GM19452 (cell line): ENCODE measurements around the gene SLC7A5.
A peak's percentile ranks its signal among the peaks of the same experiment; 100 is the strongest.
"Not testable (repeated sequence)": the region's sequence is repeated elsewhere in the genome, so short reads cannot be mapped to it uniquely, and the experiment has no call there.

Experiments
- ATAC-seq: cut with Tn5 transposase; IDR thresholded peaks from one replicate; pipeline ENCODE4 v1.9.1; 2021; ENCODE audit not compliant: unreplicated experiment

SLC7A5 gene

DNA sequence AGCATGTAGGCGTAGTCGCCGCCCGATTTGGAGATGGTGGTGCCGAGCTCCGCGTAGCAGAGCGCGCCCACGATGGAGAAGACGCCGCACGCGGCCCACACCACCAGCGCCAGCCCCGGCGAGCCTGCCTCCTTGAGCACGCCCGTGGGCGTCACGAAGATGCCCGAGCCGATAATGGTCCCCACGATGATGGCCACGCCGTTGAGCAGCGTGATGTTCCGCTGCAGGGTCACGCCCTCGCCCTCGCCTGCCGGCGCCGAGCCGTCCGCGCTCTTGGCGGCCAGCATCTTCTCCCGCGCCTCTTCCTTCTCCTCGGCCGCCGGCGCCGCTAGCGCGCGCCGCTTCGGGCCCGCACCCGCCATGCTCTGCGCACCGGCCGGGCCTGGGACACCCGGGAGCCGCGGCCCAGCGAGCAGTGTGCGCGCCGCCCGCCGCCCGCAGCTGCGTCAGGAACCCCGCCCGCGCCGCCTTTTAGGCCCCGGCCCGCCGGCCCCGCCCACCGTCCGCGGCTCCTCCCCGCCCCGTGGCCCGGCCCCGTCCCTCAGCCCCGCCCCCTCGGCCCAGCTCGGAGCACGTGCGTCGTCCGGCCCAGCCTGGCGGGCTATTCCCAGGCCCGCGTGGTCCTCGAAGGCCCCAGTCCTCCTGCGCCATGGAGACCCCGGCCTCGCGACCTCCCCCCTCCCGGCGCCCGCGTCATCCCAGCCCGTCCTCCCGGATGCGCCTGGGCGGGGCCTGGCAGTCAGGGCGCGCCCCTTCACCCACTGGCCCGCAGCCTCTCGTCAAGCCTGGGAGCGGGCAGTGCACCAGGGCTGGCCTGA is at the start of gene SLC7A5:
Gene SLC7A5, minus strand, starts transcription at position 447 of the 818 bp plus-strand sequence. Its CDS starts 85 bp downstream, at position 362.
- peak; percentile 65 for ATAC-seq

DNA sequence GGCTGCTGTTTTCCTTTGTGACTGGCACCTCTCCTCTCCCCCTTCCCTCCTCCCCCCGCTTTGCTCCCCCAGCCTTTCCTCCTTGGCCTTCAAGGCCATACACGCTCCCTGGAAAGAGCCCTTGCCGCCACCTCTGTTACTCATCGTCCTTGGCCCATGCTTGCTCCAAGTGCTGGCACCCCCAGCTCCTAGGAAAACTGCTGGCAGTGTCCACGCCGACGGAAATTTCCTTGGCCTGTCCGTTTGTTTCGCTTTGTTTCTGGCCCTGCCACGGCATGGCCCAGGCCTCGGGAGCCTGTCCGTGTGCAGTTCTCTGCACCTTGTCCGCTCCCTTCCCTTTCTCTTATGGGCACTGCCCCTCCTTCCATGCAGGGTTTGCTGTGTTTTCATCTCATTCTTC is 49.0 kb upstream of the SLC7A5 start:
- no peak for ATAC-seq

DNA sequence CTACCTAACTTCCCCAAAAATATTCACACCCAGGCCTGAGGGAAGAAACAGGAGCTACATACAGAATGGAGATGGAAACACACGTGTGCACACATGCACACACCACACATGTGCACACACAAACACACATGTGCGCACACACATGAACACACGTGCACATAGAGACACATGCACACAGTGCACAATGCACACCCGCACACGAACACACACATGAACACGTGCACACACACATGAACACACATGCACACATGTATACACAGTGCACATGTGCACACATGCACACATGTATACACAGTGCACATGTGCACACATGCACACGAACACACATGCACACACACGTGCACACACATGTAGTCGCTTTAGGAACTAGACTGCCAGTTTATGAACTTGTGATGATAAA is 48.2 kb upstream of the SLC7A5 start:
- no peak for ATAC-seq

DNA sequence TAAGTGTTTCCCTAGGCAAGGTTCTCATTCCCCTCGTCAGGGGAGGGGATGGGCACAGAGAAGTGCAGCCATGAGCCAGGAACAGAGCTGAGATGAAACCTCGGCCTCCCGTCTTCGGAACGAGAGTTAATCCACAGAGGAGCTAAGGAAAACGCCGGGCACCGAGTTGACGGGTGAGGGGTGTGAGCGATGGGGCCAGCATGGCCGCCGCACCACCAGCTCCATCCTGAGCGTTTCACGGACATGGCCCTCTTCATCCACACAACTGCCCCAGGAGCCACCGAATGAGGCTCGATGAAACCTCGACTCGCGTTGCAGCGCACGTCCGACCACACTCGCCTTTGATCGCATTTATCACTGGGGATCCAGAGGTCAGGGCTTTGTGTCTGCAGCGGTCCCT is 45.5 kb upstream of the SLC7A5 start:
- no peak for ATAC-seq

DNA sequence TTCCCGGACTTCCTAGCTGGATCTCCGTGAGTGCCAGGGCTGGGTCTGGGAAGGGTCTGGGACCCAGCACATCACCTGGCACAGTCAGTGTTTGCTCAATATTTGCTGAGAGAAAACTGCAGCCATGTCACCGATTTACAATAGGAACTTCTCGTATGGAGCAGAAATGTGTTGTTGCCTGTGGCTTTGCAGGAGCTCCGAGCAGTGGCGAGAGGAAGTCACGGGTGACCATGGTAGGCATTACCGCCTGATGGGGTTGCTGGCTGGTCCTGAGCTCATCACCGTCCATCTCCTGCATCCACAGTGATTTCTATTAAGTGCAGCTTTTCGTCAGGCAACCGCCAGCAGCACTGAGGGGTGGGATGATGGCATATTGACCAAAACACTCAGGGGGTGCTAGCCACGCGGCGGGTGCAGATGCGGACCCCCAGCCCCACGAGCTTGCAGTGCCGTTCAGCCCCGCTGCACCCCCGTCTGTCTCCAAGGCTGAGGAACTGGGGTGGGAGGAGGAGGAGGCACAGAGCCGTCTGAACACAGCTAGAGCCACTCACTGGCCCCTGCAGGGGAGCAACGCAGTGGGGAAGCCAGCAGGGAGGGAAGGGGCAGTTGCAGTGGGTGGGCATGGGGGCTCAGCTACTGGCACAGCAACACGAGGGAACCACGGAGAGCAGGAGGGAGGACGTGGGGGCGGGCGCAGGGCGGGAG is 44.9 kb upstream of the SLC7A5 start:
- ATAC-seq, result not testable (repeated sequence)

DNA sequence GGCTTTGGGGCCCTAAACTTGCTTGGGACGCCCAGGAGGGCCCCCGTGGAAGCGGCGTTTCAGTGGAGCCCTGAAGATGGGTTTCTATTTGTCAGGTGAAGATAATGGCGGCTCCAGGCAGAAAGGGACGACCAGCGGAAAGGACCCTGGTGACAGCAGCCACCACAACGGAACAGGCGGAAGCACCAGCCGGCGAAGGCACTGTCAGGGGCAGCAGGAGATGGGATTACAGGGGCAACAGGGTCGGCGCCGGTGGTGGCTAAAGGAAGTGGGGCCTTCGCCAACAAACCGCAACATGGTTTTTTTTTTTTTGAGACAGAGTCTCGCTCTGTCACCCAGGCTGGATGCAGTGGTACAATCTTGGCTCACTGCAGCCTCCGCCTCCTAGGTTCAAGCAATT is 43.4 kb upstream of the SLC7A5 start:
- not testable (repeated sequence) for ATAC-seq

DNA sequence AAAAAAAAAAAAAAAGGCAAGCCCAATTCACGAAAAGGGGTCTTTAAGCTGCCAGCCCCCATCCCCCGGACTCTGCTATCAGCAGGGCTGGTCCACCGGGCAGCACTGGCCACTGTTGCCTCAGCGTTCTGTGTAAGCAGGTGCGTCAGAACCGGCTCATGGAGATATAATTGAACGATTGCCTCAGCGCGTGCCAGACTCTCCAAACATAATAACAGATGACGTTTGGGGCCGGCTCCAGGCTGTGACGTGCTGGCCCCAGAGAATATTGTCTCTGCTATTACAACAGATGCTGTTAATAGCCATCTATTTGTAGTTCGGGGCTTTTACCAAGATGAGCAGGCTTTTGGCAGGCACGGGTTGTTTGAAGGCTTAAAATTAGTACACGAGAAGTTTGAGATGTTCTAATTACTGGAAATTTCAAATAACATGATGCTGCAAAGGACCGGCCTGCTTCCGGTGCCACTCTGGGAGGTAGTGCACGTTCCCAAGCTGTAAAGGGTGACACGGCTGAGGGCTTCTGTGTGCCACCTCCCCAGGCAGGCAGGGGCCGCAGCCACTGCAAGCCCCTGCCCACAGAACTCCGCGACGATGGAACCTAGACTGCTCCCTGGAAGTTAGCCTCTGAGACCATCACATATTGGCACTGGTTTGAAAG is 41.9 kb upstream of the SLC7A5 start:
- ATAC-seq, result not testable (repeated sequence)

DNA sequence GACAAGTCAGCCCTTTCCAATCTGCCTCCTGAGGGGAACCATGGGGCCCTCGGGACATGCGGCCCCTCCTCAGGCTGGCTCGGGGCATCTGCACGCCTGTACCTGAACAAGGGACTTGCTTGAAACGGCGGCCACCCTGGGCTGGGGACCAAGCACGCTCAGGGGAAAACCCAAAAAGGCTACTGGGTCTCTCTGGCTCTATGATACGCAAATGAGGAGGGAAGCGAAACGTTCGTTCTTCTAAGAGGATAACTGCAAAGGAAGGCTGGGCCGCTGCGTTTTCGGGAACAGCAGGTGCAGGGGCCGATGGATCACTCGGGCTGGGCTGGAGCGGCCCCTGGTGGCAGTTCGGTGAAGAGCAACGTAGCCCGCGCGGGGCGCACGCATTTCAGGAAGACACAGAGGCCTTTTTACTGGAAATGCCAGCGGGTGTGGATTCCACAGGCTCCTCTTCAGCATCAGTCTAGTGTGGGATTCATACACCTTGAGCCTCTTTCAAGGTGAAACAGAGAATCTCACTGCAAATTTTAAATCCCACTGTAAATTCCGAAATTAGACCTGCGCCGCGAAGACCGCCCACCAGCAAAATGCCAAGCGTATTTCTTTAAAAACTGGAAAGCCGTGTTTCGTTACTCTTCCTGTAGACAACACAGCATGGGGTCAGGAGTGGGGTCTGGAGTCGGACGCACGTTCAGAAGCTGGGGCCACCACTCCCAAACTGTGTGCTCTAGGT is 40.1 kb upstream of the SLC7A5 start:
- not testable (repeated sequence) for ATAC-seq

DNA sequence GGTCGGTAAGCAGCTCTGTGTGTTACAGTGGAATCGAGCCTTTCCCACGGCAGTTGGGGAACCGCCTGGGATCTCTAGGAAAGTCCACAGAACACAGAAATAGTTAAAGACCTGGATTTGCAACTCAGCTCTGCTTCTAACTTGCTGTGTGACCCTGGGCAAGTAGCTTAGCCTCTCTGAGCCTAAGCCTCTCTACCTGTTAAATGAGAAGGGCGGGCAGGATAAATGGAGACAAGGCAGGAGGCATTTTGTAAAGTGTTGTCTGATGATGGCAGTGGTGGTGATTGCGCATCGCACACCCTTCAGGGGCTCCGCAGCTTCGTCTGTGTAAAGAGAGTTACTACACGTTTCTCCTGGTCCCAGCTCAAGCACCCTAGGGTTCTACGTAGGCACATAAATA is 38.8 kb upstream of the SLC7A5 start:
- ATAC-seq, result not testable (repeated sequence)

DNA sequence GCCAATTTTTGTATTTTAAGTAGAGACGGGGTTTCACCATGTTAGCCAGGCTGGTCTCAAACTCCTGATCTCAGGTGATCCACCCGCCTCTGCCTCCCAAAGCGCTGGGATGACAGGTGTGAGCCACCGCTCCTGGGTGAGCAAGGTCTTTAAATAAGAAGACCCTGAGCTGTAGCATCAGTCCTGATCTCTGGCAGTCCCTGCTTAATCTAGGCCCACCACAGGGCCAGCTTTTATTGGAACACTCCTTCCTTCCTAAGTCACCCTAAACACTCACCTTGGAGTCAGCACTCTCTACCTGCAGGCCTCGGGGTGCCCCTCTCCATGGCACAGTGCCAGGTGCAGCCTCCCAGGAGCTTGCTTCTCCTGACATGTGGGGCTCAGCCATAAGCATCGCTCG is 36.2 kb upstream of the SLC7A5 start:
- not testable (repeated sequence) for ATAC-seq

DNA sequence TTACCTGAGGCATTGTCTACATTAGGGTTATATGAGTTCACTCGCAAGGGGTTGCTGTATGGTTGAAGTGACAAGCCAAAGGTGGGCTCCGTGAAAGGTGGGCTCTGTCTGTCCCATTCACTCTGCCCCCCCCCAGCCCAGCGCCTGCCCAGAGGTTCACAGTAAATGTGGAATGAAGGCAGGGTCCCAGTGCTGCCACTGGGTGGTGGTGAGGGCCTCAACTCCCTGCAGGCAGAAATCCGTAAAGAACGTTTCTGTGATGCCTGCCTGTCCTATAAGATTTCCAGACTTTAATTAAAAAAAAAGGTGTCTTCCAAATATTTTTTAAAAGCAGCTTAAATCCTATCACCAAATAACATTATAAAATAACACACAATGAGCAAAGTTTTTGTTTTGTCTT is 35.7 kb upstream of the SLC7A5 start:
- ATAC-seq, result not testable (repeated sequence)

DNA sequence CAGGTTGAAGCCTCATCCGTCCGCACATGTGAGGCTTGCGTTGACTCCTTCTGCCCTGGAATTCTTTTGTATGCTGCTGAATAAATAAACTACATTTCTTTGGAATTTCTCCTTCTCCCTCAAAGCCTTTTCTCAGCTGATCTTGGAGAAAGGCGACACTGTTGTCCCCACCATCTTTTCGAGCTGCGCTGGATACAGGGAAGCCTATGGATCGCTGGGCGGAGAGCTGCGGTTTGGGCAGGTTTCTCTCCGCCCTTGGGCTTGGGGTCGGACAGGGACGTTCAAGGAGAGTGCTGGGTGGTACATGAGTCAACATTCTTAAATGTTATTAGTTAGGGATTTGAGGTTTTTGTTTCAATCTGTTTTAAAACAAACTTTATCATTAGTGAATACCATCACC is 31.2 kb upstream of the SLC7A5 start:
- ATAC-seq, result not testable (repeated sequence)

DNA sequence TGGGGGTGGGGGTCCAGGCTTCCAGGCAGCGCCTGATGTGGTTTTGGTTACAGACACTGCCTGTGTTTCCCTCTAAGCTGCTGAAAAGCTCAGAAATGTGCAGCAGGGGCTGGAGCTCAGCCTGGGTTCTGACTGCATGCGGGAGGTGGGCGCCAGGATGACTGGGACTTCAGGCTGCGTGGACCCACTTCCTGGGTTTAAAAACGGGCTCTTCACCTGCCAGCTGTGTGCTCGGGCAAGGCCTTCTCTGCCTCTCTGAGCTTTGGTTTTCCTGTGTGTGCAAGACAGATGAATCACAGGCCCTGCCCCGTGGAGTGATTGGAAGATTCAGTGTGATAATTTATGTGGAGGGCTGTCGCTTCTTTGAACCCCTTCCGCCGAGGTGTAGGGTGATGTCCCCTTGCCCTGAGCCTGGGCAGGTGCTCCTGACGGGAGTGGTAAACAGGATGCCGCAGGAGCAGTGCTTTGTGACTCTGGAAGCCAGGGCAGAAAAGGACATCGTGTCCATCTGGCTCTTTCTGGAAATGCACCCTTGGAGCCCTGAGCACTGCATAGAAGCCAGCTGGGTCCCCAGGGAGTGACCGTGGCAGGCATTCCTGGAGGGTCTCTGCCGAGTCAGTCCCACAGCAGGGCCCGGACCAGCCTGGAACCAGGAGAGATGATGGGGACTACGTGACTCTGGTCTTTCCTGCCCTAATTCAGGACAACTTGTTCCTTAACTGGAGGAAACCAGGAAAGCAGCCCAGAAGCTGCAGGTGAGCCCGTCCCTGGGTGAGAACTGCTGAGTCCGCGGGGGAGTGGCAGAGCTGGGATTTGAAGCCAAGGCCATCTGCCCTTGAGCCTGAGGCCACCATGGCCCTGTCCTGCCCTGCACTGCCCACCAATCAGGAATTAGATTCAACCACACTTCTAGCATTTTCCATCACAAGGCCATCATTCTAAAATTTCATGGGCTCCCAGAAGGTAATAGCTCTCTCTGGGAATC is 28.5 kb upstream of the SLC7A5 start:
- ATAC-seq, result no peak

DNA sequence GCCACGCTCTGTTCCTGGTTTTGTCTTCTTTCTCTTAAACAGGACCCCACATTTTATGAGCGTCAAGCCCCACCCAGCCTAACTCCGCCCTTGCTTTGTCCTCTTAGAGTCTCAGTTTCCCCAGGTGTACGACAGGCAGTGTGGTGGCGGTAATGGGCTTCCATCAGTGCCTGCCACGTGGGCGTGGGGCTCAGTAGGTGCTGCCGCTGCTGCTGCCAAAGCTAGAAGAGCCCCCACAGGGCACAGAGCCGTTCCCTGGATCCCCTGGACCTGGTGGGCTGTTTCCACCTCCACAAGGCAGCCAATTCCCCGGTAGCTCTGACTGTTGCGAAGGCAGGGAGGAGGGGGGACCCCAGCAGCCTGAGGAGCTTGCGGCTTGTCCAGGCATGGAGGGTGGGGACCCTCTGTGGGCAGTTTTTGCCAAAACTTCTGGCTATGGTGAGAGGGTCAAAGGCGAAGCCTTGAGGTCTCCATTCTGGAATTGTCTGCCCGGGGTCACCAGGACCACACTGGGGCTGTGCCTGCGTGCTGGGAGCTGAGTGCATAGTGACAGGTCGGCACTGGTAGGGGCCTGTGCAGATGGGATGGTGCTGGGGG is 27.7 kb upstream of the SLC7A5 start:
- not testable (repeated sequence) for ATAC-seq

DNA sequence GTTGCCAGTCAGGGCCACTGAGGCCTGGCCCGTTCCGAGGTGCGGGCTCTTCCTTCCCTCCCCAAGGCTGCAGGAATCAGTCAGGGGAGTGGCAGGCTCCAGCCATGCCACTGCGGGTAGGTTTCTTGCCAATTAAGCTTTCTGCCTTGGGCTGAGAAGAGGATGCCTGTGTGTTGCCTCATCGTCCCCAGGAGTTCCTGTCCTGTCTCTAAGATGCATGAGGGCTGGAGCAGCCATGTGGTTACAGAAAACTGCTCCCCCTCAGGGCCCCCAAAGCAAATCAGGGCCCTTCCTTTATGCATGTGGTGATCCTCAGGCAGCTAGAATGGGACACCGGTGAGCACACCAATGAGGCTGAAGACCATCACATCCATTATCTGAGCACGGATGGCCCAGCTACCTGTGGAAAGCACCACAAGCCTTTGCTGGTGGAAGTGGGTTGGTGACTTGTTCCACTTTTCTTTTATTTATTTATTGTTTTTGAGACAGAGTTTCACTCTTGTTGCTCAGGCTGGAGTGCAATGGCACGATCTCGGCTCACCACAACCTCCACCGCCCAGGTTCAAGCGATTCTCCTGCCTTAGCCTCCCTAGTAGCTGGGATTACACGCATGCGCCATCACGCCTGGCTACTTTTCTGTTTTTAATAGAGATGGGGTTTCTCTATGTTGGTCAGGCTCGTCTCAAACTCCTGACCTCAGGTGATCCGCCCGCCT is 27.0 kb upstream of the SLC7A5 start:
- not testable (repeated sequence) for ATAC-seq

DNA sequence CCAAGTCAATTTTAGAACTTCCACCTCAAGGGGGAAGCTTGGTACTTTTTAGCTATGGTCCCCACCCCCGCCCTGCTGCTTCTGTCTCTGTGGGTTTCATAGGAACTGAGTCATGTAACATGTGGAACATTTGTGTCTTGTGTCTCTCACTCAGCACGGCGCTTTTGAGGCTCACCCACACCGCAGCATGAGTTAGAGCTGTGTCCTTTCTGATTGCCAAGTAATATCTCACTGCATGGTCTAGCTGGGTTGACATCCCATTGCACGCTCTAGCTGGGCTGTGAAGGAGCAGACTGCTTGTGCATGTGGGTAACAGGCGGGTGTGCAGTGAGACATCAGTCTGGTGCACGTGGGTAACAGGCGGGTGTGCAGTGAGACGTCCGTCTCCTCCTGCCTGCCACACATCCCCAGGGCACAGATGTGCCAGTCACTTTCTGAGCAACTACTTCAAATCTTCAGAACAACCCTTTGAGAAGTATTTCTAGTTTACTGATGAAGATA is 26.4 kb upstream of the SLC7A5 start:
- peak; percentile 70 for ATAC-seq

DNA sequence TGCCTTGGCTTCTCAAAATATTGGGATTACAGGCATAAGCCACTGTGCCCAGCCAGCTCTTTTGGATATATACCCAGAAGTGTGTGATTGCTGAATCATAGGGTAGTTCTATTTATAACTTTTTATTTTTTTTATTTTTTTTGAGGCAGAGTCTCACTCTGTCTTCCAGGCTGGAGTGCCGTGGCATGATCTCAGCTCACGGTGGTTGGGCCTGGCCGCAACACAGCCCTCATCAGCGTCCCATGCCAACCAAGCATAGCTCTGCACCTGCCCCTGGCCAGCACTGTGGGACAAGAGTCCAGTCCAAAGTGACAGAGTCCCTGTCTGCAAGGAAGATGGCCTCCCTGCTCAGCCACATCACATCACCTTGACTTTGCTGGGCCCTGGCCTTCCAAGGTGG is 24.7 kb upstream of the SLC7A5 start:
- not testable (repeated sequence) for ATAC-seq

DNA sequence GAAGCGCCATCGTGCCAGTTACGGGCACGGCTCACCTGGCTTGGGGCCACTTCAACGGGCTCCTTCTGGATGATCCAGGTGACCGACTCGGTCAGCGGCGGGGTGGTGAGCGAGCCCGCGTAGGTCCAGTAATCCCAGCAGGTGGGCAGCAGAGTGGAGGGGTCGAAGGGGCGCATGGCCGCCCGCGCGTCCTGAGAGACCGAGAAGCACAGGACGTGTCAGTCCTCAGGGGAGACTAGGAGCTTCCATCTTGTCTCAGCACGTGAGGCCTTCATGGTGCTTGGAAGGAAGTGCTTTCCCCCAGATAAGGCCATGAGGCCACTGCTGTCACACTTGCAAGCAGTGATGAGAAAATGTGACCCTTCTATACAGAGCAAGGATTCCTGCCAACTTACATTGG is 22.5 kb upstream of the SLC7A5 start:
- no peak for ATAC-seq

DNA sequence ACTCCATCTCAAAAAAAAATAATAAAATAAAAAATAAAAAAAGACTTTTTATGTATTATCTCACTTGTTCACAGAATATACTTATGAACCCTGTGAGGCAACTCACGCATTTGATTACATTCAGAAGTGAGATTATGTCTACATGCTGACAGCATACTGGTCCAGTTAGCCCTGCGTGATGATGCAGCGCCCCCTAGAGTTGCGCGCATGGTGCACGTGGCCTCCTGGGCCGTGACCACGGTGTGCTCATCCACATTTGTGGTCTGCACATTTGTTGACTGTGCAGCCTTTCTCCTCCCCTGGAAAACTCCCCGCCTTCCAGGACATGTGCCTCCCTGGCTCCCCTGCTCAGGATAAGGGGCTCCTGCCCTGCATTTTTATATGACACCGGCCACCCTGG is 20.5 kb upstream of the SLC7A5 start:
- not testable (repeated sequence) for ATAC-seq
